Lung microvascular endothelial cell (primary cell): ENCODE measurements around the gene LIN28A. TPM values are rescaled to one million over a fixed set of nuclear protein-coding genes. Genes with fewer than 3 reads are reported as not detected.
A peak's percentile ranks its signal among the peaks of the same experiment; 100 is the strongest.

Experiments used
- DNase-seq, 2 donors: peaks; one replicate each; pipeline versions ENCODE4 v3.0.0 to v3.0.0-alpha.2; 2010; ENCODE audit warnings: low read depth in 2 of 2
- total RNA-seq: library from RNA; depleted of rRNA; stranded (reverse); fragments of >200 nt; gene quantifications from 2 replicates; pipeline ENCODE4 v1.2.1, GENCODE V29; 2014

Gene LIN28A
- total RNA-seq, 1 donor from 2014 or later: not detected

DNA sequence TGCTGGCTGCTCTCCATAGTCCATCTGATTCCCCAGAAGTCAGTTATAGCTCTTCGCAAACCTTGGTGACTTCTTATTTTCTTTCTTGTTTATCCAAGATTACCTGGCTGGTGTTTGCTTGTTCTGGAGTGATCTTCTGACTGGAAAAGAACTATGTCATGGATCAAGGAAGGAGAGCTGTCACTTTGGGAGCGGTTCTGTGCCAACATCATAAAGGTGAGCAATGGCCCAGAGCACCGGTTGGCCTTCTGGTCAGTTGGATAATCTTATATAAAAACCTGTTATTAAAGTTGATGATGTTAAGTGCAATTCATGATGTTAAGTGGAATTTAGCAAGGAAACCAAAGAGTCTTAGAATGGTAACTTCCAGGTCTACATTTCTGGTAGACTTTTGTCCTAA is 22.2 kb downstream of the LIN28A start:
- no peak for DNase-seq

- DNase-seq: peak in 1 of 2 donors; percentile 18
Measured at GRCh38 chr1:26434161-26434752, 23.6 kb downstream of the LIN28A start.

GRCh38 chr1:26438041-26438440 is 27.4 kb downstream of the LIN28A start:
- no peak for DNase-seq

GRCh38 chr1:26440259-26440658 is 29.6 kb downstream of the LIN28A start:
- DNase-seq: no peak

DNA sequence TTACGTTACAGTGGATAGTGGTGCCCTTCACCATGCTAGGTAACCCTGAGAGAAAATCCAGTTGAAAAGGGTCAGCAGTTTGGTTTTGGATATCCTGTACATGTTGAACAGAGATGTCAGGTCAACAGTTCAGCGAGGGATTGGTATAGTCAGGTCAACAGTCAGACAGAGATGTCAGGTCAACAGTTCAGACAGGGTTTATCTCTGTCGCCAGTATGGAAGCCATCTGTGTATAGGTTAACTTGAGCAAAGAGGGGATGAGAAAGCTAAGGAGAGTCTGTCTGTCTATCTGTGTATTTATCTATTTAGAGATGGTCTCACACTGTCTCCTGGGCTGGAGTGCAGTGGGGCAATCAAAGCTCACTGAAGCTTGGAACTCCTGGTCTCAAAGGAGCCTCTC is 39.3 kb downstream of the LIN28A start:
- DNase-seq: no peak

DNA sequence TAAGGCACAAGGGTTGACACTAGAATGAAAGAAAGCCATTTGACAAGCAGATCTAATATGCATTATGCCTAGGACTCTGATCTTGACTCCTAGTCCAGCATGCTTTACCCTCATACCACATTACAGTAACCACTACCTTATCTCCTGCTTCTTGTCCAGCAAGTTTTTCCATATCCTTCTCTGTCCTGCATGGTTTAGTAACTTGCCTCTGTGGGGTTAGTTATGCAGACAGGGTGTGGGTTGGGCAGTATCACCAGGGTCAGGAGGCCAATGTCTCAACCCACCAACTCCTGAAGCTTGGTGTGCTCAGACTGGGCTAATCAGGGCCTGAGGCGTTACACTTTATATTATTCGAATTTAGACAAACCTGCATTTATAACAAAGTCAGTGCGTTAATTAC is 40.3 kb downstream of the LIN28A start:
- no peak for DNase-seq

- no peak for DNase-seq
Measured at GRCh38 chr1:26452459-26453183, 42.0 kb downstream of the LIN28A start.

GRCh38 chr1:26459148-26459547 is 48.5 kb downstream of the LIN28A start:
- DNase-seq: no peak

DNA sequence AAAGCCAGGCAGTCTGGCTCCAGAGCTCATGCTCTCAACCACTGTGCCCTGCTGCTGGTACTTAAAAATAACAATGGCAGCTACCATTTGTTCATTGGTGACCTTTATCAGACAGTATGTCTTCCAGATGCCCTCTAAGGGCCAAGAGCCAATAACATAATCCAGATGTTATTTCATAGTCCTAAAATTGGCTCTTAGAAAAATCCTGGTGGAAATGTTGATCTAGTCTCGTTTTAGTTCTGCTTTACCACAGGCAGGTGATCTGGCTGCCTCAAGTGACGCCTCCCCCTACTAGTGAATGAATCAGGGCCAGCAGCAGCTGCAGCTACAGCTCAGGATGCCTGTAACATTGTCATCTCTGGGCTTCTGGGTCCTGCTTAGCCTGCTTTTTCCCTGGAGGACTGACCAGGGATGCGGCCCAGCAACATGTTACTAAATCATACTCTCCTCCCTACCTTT is 49.0 kb downstream of the LIN28A start:
- DNase-seq: no peak

- no peak for DNase-seq
Measured at GRCh38 chr1:26468911-26469310, 58.3 kb downstream of the LIN28A start.

DNA sequence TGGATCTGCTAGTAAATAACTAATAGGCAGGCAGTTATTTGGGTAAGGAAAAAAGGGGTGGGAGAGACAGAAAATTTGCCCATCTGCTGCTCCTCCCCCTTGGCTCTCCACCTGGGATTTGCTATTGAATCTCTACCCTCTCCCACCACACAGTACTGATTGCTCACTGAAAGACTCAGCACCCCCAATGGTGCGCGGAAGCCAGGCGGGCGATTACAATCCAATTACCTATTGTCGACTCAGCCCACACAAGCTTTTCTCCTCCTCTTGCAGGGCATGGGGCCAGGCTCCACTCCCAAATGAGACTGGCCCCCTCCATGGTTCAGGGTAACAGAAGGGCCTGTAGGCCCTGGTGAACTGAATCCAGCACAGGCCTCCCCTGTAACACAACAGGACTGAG is 58.9 kb downstream of the LIN28A start:
- no peak for DNase-seq

DNA sequence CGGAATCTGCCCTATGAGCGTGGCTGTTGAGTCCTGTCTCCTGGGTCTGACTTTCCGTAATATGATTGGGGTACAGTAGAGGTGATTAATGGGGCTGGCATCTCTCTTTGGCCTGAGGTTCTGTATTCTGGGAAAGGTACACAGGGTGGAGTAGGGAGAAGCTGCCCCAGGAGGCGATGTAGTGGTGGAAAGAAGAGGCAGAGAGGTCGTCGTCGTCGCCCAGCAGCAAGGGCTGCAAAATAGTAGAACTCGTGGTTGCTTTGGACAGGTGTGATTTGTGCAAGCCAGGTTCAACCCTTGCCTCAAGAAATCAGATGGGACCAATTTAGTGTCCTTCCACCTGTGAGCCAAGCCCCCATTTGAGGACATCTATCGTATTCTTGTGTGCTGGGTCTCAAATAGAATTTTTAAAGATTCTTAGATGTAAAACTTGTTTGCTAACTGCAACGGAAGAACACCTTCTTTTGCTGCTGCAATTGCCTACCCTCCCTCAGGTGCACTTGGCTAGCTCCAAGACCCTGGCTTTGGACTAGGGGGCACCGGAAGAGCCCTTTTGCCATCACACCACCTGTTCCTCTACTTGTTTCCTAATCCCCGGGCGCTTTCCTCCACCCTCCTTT is 60.4 kb downstream of the LIN28A start:
- DNase-seq: no peak

DNA sequence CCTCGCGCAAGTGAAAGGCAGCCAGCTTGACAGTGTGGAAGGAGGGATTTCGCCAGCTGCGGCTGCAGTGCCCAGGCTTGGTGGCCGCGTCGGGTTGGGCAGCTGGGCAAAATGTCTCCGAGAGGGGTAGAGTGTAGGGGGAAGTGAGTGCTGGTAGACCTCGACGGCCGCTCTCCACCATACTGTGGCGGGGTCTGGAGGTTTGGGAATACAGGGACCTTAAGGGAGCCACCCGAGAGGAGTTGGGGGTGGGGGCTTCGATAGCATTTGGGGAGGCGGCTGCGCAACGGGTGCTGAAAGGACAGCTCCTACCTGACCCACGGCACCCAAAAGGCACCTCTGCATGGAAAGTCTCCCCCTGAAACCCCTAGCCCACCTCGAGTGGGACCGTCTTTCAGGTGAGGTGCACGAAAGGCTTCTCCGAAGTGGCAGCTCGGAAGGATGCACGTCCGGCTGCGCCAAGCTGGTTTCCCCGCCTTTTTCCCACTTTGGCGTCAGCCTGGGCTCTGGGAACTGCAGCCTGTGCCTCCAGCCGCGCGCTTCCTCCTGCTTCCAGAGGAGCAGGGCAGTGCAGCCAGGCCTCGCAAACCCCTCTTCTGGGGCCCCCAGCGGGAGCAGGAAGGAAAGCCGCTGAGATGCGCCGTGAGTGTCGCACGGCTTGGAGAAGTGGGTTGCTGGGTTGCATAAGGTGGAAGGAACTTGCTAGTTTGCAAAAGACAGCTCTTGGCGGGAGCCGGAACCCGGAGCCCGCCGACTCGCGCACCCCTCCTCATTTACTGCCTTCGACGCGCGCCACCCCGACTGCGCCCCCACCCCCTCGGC is 61.1 kb downstream of the LIN28A start:
- DNase-seq: peak; percentile 41 to 57

- DNase-seq: peak; percentile 81 to 88
Measured at GRCh38 chr1:26472320-26472900, 61.8 kb downstream of the LIN28A start, which contains the start of gene HMGN2. TSS of gene HMGN2 (plus strand) at chr1:26472440. CDS start at chr1:26472613, 173 bp downstream.

- peak; percentile 95 to 97 for DNase-seq
Measured at GRCh38 chr1:26472901-26473845, 62.6 kb downstream of the LIN28A start.

DNA sequence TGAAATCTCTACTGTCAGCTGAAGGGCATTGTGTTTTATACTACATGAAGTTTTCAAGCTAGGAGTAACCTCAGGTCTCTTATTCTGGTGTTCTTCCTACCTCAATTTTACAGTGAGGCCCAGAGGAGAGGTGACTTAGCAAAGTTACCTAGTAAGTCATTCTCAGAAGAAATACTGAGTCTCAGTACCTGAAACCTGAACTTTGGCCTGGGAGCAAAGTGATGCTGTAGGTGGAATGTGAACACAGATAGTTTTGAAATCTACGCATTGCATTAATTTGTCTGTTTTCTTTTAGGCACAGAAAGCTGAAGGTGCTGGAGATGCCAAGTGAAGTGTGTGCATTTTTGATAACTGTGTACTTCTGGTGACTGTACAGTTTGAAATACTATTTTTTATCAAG is 64.2 kb downstream of the LIN28A start:
- no peak for DNase-seq

- DNase-seq: no peak
Measured at GRCh38 chr1:26475989-26476388, 65.4 kb downstream of the LIN28A start.

DNA sequence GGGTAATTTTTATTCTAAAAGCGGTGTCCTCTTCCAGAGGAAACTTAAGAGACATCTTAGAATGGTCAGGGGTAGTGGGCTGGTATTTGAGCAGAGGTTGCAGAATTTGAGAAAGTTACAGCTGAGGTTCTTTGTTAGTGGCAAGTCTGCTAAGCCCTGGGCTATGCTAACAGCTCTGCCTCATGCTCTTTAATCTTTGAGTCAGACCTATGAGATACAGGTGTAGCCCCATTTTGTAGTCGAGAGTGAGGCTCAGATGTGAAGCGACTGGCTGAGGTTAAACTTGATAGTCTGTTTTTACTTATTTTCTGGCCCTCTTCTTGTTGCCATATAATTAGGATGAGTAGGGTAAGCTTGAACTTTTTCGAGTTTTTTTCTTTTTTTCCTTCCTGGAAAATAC is 66.3 kb downstream of the LIN28A start:
- no peak for DNase-seq

- DNase-seq: no peak
Measured at GRCh38 chr1:26477446-26478152, 67.0 kb downstream of the LIN28A start.

DNA sequence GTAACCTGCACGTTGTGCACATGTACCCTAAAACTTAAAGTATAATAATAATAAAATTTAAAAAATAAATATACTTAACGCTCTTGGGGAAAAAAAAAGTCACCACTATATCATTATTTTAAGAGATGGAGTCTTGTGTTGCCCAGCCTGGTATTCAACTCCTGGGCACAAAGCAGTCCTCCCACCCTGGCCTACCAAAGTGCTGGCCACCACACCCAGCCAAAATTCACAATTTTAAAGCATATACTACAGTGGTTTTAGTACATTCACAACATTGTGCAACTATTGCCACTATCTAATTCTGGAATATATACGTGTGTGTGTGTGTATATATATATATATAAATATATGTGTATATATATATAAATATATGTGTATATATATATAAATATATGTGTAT is 67.5 kb downstream of the LIN28A start:
- DNase-seq: no peak
